ENCODE results near the gene WFDC11.
"Not testable (repeated sequence)": the region's sequence is repeated elsewhere in the genome, so short reads cannot be mapped to it uniquely, and the experiment has no call there.

- not testable (repeated sequence) for TF ChIP-seq CTCF, POLR2A (IDR thresholded peaks at IDR 0.05)
Observed at GRCh38 chr20:45645869-45646268, 24.2 kb downstream of the WFDC11 start.
